GM12801 (cell line): ENCODE data around the gene GOLGA3.

Experiments
- CTCF ChIP-seq: IDR thresholded peaks from one replicate; pipeline ENCODE4 v1.5.1; 2011; ENCODE audit warnings: control low read depth; ENCODE audit not compliant: insufficient read length; ENCODE audit errors: extremely low read depth

Gene GOLGA3, protein sequence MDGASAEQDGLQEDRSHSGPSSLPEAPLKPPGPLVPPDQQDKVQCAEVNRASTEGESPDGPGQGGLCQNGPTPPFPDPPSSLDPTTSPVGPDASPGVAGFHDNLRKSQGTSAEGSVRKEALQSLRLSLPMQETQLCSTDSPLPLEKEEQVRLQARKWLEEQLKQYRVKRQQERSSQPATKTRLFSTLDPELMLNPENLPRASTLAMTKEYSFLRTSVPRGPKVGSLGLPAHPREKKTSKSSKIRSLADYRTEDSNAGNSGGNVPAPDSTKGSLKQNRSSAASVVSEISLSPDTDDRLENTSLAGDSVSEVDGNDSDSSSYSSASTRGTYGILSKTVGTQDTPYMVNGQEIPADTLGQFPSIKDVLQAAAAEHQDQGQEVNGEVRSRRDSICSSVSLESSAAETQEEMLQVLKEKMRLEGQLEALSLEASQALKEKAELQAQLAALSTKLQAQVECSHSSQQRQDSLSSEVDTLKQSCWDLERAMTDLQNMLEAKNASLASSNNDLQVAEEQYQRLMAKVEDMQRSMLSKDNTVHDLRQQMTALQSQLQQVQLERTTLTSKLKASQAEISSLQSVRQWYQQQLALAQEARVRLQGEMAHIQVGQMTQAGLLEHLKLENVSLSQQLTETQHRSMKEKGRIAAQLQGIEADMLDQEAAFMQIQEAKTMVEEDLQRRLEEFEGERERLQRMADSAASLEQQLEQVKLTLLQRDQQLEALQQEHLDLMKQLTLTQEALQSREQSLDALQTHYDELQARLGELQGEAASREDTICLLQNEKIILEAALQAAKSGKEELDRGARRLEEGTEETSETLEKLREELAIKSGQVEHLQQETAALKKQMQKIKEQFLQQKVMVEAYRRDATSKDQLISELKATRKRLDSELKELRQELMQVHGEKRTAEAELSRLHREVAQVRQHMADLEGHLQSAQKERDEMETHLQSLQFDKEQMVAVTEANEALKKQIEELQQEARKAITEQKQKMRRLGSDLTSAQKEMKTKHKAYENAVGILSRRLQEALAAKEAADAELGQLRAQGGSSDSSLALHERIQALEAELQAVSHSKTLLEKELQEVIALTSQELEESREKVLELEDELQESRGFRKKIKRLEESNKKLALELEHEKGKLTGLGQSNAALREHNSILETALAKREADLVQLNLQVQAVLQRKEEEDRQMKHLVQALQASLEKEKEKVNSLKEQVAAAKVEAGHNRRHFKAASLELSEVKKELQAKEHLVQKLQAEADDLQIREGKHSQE (N-terminal part only)

DNA sequence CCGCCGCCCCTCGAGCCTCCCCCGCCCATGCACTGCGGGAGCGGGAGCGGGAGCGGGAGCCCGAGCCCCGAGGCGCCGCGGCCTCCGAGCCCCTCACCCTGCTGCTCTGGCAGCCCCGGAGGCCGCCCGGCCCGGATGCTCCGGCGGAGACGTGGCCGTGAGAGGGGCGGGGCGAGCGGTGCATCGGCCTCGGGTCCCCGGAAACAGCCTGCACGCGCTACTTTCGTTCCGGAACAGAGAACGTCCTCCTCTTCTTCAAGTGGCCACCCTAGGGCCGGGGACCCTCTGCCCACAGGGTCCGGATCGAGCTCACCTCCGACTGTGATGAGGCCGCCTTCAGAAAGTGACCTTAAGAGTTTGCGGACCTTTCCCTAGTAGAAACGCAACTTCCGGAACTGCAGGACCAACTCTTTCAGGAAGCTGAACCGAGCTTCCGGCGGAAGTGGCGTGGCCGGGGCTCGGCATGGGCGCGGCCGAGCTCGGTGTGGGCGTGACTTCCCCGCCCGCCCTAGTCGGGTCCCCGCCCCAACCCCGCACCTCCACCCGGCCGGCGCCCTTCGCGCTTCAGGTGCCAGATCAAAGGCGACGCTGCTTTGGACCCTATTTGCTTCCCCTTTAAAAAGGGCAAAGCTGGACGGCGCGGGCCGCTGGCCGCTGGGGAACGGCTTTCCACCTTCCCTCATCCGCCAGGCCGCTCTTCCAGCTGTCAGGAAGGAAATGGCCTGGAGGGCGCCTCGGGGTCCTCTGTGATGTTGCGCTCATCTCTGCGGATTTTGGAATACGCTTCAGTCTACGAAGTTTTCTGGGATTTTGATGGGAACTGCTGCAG is at the start of gene GOLGA3:
GOLGA3 (minus strand) TSS at position 164 of the 829 bp plus-strand sequence. CDS start 6,741 bp downstream, outside the sequence.
- TF ChIP-seq CTCF: no peak

GRCh38 chr12:132874175-132874574 is 45.5 kb upstream of the GOLGA3 start:
- no peak for TF ChIP-seq CTCF

GRCh38 chr12:132873724-132874123 is 45.1 kb upstream of the GOLGA3 start:
- TF ChIP-seq CTCF: no peak

- no peak for TF ChIP-seq CTCF
Measured at GRCh38 chr12:132872975-132873421, 44.3 kb upstream of the GOLGA3 start.

DNA sequence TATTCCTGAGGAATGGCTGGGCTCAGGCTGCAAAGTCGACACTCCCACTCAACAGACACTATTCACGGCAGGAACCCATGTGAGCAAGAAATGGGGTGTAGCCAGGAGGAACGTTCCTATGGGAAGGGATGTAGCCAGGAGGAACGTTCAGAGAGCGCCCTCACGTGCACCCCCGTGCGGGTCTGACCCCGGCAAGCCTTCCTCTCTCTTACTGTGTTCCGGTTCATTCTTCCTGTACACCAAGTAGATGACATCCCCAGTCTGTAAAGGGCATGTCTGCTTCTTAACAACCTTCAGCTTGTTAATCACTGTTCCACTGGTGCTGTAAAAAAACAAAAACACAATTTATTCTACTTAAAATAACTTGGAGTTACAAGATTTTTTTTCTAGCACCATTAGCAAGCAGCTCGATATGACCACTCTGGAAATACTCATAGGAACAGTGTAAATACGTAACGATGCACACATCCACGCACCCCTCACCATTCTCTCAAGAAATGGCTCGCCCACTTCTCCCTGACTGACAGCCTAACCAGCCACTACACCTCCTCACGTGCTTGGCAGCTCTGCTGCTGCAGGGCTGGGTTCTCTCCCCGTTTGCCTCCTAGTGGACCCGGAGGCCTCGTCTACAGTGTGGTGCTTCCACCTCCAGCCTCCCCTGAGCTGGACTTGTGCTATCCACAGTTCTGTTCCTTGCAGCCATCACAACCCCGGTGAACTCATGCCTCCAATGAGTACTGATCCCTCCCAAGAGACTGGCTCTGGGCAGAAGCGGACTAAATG is 43.6 kb upstream of the GOLGA3 start:
- TF ChIP-seq CTCF: no peak

DNA sequence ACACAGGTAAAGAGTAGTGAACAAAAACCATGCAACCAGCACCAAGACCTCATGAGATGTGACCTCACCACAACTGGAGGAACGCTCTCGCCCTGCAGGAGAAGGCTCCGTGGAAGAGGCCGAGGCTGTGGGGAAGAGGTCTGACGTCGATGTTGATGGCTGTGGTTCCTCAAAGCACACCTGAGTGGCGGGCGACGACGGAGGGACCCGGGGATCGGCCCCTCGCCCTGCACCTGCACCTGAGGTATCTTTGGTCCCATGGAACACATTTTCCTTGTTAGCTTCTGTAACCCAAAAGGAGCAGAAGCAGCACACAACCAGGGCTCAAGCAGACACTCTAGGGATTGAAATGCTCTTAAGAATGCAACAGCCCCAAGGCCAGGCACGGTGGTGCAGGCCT is 40.9 kb upstream of the GOLGA3 start:
- no peak for TF ChIP-seq CTCF
